GM23338 (cell line): ENCODE results near the gene SERINC5.

Experiments
- EZH2 ChIP-seq: fragments of 200-600 bp; sonication (generic); IDR thresholded peaks from one replicate; pipeline ENCODE4 v1.8.0; 2017; ENCODE audit warnings: antibody characterized with exemption, mild to moderate bottlenecking, low read depth; ENCODE audit not compliant: unreplicated experiment
- EZH2phosphoT487 ChIP-seq: fragments of 200-600 bp; sonication (generic); IDR thresholded peaks from one replicate; pipeline ENCODE4 v1.8.1; 2018; ENCODE audit warnings: antibody characterized with exemption; ENCODE audit not compliant: unreplicated experiment
- POLR2AphosphoS5 ChIP-seq: IDR thresholded peaks from 2 replicates; pipeline ENCODE4 v1.6.1; 2016; ENCODE audit warnings: antibody characterized with exemption, low read depth
- TF ChIP-seq, protein P1 (sequence below), 2 experiments: fragments of 200-600 bp in 1 of 2; sonication (generic) in 1 of 2; conservative IDR thresholded peaks; 2 replicates each; pipeline versions ENCODE4 v1.5.1 to v1.6.1; 2016 to 2017; ENCODE audit warnings: antibody characterized with exemption in 2 of 2, low read depth in 2 of 2, mild to moderate bottlenecking in 2 of 2, moderate library complexity in 1 of 2

GRCh38 chr5:80215523-80215922 lies 40.3 kb downstream of the SERINC5 start:
- TF ChIP-seq, protein P1, sequence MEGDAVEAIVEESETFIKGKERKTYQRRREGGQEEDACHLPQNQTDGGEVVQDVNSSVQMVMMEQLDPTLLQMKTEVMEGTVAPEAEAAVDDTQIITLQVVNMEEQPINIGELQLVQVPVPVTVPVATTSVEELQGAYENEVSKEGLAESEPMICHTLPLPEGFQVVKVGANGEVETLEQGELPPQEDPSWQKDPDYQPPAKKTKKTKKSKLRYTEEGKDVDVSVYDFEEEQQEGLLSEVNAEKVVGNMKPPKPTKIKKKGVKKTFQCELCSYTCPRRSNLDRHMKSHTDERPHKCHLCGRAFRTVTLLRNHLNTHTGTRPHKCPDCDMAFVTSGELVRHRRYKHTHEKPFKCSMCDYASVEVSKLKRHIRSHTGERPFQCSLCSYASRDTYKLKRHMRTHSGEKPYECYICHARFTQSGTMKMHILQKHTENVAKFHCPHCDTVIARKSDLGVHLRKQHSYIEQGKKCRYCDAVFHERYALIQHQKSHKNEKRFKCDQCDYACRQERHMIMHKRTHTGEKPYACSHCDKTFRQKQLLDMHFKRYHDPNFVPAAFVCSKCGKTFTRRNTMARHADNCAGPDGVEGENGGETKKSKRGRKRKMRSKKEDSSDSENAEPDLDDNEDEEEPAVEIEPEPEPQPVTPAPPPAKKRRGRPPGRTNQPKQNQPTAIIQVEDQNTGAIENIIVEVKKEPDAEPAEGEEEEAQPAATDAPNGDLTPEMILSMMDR (conservative IDR thresholded peaks at IDR 0.05; ENCODE audit: low read depth in 2 of 2) = no peak
- no peak for TF ChIP-seq EZH2phosphoT487
- no peak for TF ChIP-seq EZH2
- no peak for TF ChIP-seq POLR2AphosphoS5
